A673 (cell line): ENCODE data around the gene GPHN.

Experiments
- EZH2 ChIP-seq: fragments of 200-600 bp; sonication (generic); IDR thresholded peaks from 2 replicates; pipeline ENCODE4 v1.6.1; 2017; ENCODE audit warnings: borderline replicate concordance, low read depth, mild to moderate bottlenecking, mixed read lengths, antibody characterized with exemption, low read length; ENCODE audit not compliant: poor library complexity, severe bottlenecking
- TF ChIP-seq, protein P1 (sequence below): fragments of 300-800, 200-600 bp; sonication (generic); conservative IDR thresholded peaks from 2 replicates; pipeline ENCODE4 v1.5.1; 2017; ENCODE audit warnings: low read depth, mild to moderate bottlenecking, antibody characterized with exemption, low read length, moderate library complexity, mixed read lengths

DNA sequence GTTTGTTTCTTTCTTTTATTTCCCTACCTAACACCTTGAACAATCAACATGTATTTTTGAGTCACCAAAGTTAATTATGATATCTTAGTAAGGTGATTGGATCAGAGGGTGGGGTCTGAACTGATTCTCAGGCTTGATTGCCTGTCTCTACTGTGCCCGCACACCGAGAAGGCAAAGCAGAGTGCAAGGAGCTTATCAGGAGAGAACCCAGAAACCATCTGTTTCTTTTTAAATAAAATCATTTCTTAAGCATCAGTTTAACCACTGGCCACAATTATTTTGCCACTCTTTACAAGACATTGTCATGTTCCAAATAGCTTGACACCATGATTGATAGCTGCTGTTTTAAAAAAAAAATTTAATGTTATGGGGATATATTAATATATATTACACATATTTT lies 684.4 kb downstream of the GPHN start:
- TF ChIP-seq, protein P1, sequence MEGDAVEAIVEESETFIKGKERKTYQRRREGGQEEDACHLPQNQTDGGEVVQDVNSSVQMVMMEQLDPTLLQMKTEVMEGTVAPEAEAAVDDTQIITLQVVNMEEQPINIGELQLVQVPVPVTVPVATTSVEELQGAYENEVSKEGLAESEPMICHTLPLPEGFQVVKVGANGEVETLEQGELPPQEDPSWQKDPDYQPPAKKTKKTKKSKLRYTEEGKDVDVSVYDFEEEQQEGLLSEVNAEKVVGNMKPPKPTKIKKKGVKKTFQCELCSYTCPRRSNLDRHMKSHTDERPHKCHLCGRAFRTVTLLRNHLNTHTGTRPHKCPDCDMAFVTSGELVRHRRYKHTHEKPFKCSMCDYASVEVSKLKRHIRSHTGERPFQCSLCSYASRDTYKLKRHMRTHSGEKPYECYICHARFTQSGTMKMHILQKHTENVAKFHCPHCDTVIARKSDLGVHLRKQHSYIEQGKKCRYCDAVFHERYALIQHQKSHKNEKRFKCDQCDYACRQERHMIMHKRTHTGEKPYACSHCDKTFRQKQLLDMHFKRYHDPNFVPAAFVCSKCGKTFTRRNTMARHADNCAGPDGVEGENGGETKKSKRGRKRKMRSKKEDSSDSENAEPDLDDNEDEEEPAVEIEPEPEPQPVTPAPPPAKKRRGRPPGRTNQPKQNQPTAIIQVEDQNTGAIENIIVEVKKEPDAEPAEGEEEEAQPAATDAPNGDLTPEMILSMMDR = no peak
- TF ChIP-seq EZH2 = no peak
